Type B pancreatic cell (in vitro differentiated cells): ENCODE results near the gene N4BP2L1. TPM values are rescaled to one million over a fixed set of nuclear protein-coding genes. Genes with fewer than 3 reads are reported as not detected.

Source experiments
- DNase-seq: peaks from one replicate; pipeline ENCODE4 v3.0.0; 2021; ENCODE audit warnings: mixed read lengths; ENCODE audit not compliant: unreplicated experiment; ENCODE audit errors: extremely low spot score
- H3K27ac Mint-ChIP-seq: 2 replicates; pipeline ENCODE4 v1.8.0; 2021; ENCODE audit warnings: mild to moderate bottlenecking, mixed read lengths
- H3K27me3 Mint-ChIP-seq: 2 replicates; pipeline ENCODE4 v1.8.0; 2021; ENCODE audit warnings: mixed read lengths
- H3K36me3 Mint-ChIP-seq: 2 replicates; pipeline ENCODE4 v1.8.0; 2021; ENCODE audit warnings: mixed read lengths
- H3K4me1 Mint-ChIP-seq: one replicate; pipeline ENCODE4 v1.8.0; 2021; ENCODE audit warnings: mixed read lengths; ENCODE audit not compliant: unreplicated experiment
- H3K4me3 Mint-ChIP-seq: 2 replicates; pipeline ENCODE4 v1.8.0; 2021; ENCODE audit warnings: mild to moderate bottlenecking, mixed read lengths
- H3K9me3 Mint-ChIP-seq: 2 replicates; pipeline ENCODE4 v1.8.0; 2021; ENCODE audit warnings: mixed read lengths
- CTCF ChIP-seq: fragments of 200-600 bp; sonication (generic); conservative IDR thresholded peaks from 2 replicates; pipeline ENCODE4 v1.5.0; 2021; ENCODE audit warnings: antibody characterized with exemption, mild to moderate bottlenecking
- total RNA-seq: library from RNA; stranded (reverse); gene quantifications from 2 replicates; pipeline ENCODE4 v1.2.1, GENCODE V29; 2021; ENCODE audit warnings: low replicate concordance

The N4BP2L1 gene
- total RNA-seq, 1 donor from 2014 or later = 7.4 TPM

- Mint-ChIP-seq H3K36me3 (no peaks in the 10 kb centered on the region), H3K4me3 (no peak overlapping the region), H3K4me1 (peaks cover 21% of the 10 kb centered on the region), H3K9me3 (no peaks in the 10 kb centered on the region), H3K27me3 (peaks cover 3% of the 10 kb centered on the region), H3K27ac (no peak overlapping the region)
- DNase-seq = no peak
- no peak for TF ChIP-seq CTCF
These were observed 19.5 kb downstream of the N4BP2L1 start for GRCh38 chr13:32408296-32409000.

- Mint-ChIP-seq H3K27me3 (peaks cover 3% of the 10 kb centered on the region), H3K4me3 (no peak overlapping the region), H3K27ac (no peak overlapping the region), H3K4me1 (peaks cover 21% of the 10 kb centered on the region), H3K9me3 (no peaks in the 10 kb centered on the region), H3K36me3 (no peaks in the 10 kb centered on the region)
- DNase-seq = no peak
- TF ChIP-seq CTCF = no peak
These were observed 20.1 kb downstream of the N4BP2L1 start for GRCh38 chr13:32407854-32408253.

GRCh38 chr13:32403108-32403507 is 24.8 kb downstream of the N4BP2L1 start:
- no peak for TF ChIP-seq CTCF
- DNase-seq = no peak
- Mint-ChIP-seq H3K27me3 (no peaks in the 10 kb centered on the region), H3K36me3 (peaks cover 8% of the 10 kb centered on the region), H3K4me3 (no peak overlapping the region), H3K4me1 (no peaks in the 10 kb centered on the region), H3K27ac (no peak overlapping the region), H3K9me3 (no peaks in the 10 kb centered on the region)

GRCh38 chr13:32391101-32391619 is 36.8 kb downstream of the N4BP2L1 start:
- Mint-ChIP-seq H3K27ac (no peak overlapping the region), H3K9me3 (no peaks in the 10 kb centered on the region), H3K27me3 (no peaks in the 10 kb centered on the region), H3K4me1 (no peaks in the 10 kb centered on the region), H3K36me3 (no peaks in the 10 kb centered on the region), H3K4me3 (no peak overlapping the region)
- TF ChIP-seq CTCF = no peak
- DNase-seq = no peak

- TF ChIP-seq CTCF = no peak
- Mint-ChIP-seq H3K4me1 (no peaks in the 10 kb centered on the region), H3K9me3 (no peaks in the 10 kb centered on the region), H3K27ac (no peak overlapping the region), H3K4me3 (no peak overlapping the region), H3K27me3 (no peaks in the 10 kb centered on the region), H3K36me3 (no peaks in the 10 kb centered on the region)
- DNase-seq = no peak
These were observed 37.4 kb downstream of the N4BP2L1 start for GRCh38 chr13:32390484-32390883.
